ENCODE data around the gene RIPK4. TPM values are rescaled to one million over a fixed set of nuclear protein-coding genes. Genes with fewer than 3 reads are reported as not detected.

The RIPK4 gene
- total RNA-seq, 1 donor from 2014 or later: 11.3 TPM

- Mint-ChIP-seq H3K4me3 (ENCODE audit: unreplicated experiment) (no peak overlapping the region), H3K36me3 (ENCODE audit: low read depth) (peaks cover 40% of the 10 kb centered on the region), H3K27ac (ENCODE audit: unreplicated experiment) (no peak overlapping the region), H3K4me1 (ENCODE audit: low read depth) (peaks cover 12% of the 10 kb centered on the region), H3K9me3 (ENCODE audit: low read depth) (no peaks in the 10 kb centered on the region), H3K27me3 (ENCODE audit: low read depth) (no peaks in the 10 kb centered on the region)
- TF ChIP-seq, protein P1, sequence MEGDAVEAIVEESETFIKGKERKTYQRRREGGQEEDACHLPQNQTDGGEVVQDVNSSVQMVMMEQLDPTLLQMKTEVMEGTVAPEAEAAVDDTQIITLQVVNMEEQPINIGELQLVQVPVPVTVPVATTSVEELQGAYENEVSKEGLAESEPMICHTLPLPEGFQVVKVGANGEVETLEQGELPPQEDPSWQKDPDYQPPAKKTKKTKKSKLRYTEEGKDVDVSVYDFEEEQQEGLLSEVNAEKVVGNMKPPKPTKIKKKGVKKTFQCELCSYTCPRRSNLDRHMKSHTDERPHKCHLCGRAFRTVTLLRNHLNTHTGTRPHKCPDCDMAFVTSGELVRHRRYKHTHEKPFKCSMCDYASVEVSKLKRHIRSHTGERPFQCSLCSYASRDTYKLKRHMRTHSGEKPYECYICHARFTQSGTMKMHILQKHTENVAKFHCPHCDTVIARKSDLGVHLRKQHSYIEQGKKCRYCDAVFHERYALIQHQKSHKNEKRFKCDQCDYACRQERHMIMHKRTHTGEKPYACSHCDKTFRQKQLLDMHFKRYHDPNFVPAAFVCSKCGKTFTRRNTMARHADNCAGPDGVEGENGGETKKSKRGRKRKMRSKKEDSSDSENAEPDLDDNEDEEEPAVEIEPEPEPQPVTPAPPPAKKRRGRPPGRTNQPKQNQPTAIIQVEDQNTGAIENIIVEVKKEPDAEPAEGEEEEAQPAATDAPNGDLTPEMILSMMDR (IDR thresholded peaks at IDR 0.05): no peak
- DNase-seq (ENCODE audit: low spot score): no peak
Measured at GRCh38 chr21:41746744-41747006, 20.2 kb downstream of the RIPK4 start.

- DNase-seq (ENCODE audit: low spot score): no peak
- Mint-ChIP-seq H3K4me3 (ENCODE audit: unreplicated experiment) (no peak overlapping the region), H3K9me3 (ENCODE audit: low read depth) (no peaks in the 10 kb centered on the region), H3K27me3 (ENCODE audit: low read depth) (no peaks in the 10 kb centered on the region), H3K27ac (ENCODE audit: unreplicated experiment) (no peak overlapping the region), H3K36me3 (ENCODE audit: low read depth) (peaks cover 42% of the 10 kb centered on the region), H3K4me1 (ENCODE audit: low read depth) (peaks cover 7% of the 10 kb centered on the region)
- TF ChIP-seq, protein P1 (IDR thresholded peaks at IDR 0.05): no peak
Measured at GRCh38 chr21:41745971-41746743, 20.7 kb downstream of the RIPK4 start.

DNA sequence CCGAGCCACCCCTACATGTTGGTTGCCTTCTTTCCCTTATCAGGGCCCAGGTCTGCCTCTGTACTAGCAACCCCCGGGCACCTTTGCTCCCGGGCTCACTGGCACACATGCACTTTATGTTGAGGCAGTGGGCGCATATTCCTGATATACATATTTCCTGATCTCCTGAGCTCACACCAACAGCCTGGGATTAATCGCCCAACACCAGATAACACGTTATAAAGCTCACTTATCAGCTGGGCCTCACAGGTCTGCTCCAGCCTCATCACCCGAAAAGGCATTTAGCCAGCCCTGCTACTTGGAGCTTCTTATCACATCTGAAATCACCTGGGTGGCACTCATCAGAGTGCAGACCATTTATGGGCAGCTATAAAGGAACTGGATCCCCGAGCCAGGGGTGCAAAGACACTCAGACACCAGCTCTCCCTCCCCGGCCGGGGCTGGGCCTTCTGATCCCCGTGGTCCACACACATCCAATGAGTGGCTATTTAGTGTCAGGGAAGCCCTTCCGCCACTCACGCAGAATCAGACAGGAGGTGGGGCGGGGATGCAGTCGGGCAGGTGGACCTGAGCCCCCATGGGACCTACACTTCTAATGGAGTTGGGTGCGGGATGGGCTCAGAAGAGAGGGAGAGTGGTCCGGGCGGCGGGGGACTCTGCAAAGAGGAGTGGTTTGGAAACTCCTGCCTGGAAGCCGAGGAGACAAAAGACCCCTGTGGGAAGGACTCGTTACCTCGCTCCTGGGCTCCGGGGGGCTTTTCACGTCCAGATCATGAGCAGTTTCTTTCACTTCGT lies 21.6 kb downstream of the RIPK4 start:
- no peak for DNase-seq (ENCODE audit: low spot score)
- H3K36me3 Mint-ChIP-seq (ENCODE audit: low read depth): peaks cover 43% of the 10 kb centered on the region
- no peak overlapping the region for H3K4me3 Mint-ChIP-seq (ENCODE audit: unreplicated experiment)
- TF ChIP-seq, protein P1 (IDR thresholded peaks at IDR 0.05): no peak
- H3K9me3 Mint-ChIP-seq (ENCODE audit: low read depth): no peaks in the 10 kb centered on the region
- H3K27ac Mint-ChIP-seq (ENCODE audit: unreplicated experiment): no peak overlapping the region
- H3K4me1 Mint-ChIP-seq (ENCODE audit: low read depth): peaks cover 1% of the 10 kb centered on the region
- no peaks in the 10 kb centered on the region for H3K27me3 Mint-ChIP-seq (ENCODE audit: low read depth)

- H3K36me3 Mint-ChIP-seq (ENCODE audit: low read depth): peaks cover 52% of the 10 kb centered on the region
Measured at GRCh38 chr21:41744028-41744930, 22.6 kb downstream of the RIPK4 start.

More at GRCh38 chr21:41744028-41744930, 22.6 kb downstream of the RIPK4 start:
- H3K4me3 Mint-ChIP-seq (ENCODE audit: unreplicated experiment): no peak overlapping the region
- no peak overlapping the region for H3K27ac Mint-ChIP-seq (ENCODE audit: unreplicated experiment)
- no peaks in the 10 kb centered on the region for H3K27me3 Mint-ChIP-seq (ENCODE audit: low read depth)
- H3K9me3 Mint-ChIP-seq (ENCODE audit: low read depth): no peaks in the 10 kb centered on the region
- DNase-seq (ENCODE audit: low spot score): no peak
- no peaks in the 10 kb centered on the region for H3K4me1 Mint-ChIP-seq (ENCODE audit: low read depth)
- TF ChIP-seq, protein P1 (IDR thresholded peaks at IDR 0.05): no peak

Data from chondrocyte (in vitro differentiated cells).